Uterus (tissue), 4 donors: ENCODE results near the gene BMERB1. TPM values are rescaled to one million over a fixed set of nuclear protein-coding genes. Genes with fewer than 3 reads are reported as not detected.

Experiments used
- DNase-seq, 2 donors: peaks; one replicate each; pipeline ENCODE4 v3.0.0-alpha.2; 2019 to 2020
- H3K27ac ChIP-seq, 2 donors: fragments of 200-600 bp; sonication (generic); 1 replicate in 1 of 2; 2 replicates in 1 of 2; pipeline ENCODE4 v1.5.1; 2016 to 2018
- H3K27me3 ChIP-seq, 2 donors: fragments of 200-600 bp; sonication (generic); one replicate each; pipeline ENCODE4 v1.5.1; 2018 to 2019; ENCODE audit warnings: control low read depth in 1 of 2
- H3K36me3 ChIP-seq, 2 donors: fragments of 200-600 bp; sonication (generic); one replicate each; pipeline ENCODE4 v1.5.1; 2019; ENCODE audit warnings: control low read depth in 1 of 2
- H3K4me1 ChIP-seq, 2 donors: fragments of 200-600 bp; sonication (generic); one replicate each; pipeline ENCODE4 v1.5.1; 2018 to 2019; ENCODE audit warnings: control low read depth in 1 of 2
- H3K4me3 ChIP-seq, 2 donors: fragments of 200-600 bp; sonication (generic); 1 replicate in 1 of 2; 2 replicates in 1 of 2; pipeline ENCODE4 v1.5.1; 2018 to 2019; ENCODE audit warnings: mild to moderate bottlenecking in 1 of 2
- H3K9me3 ChIP-seq, 2 donors: fragments of 200-600 bp; sonication (generic); one replicate each; pipeline ENCODE4 v1.5.1; 2019; ENCODE audit warnings: control low read depth in 1 of 2
- POLR2A ChIP-seq, 2 donors: fragments of 450-650 bp; IDR thresholded peaks; one replicate each; pipeline ENCODE4 v1.6.1; 2016; ENCODE audit warnings: antibody characterized with exemption in 2 of 2, mild to moderate bottlenecking in 1 of 2, moderate library complexity in 1 of 2
- intact Hi-C: fragments of 100-400 bp; cut with DNase I; formaldehyde crosslinking; loops from one replicate; pipeline ENCODE4 v1.15.1; 2023; ENCODE audit warnings: low total_unique reads
- total RNA-seq, 4 donors: library from RNA; depleted of rRNA in 3 of 4; stranded (reverse); fragments of >200 nt in 3 of 4; gene quantifications; one replicate each; pipeline versions ENCODE4 v1.1.0 to v1.2.4, GENCODE V29; 2014 to 2023
- TF ChIP-seq, protein P1 (sequence below), 4 experiments: fragments of 200-600 bp in 2 of 4; fragments of 450-650 bp in 2 of 4; sonication (generic) in 2 of 4; IDR thresholded peaks; one replicate each; pipeline ENCODE4 v1.5.1; 2016 to 2019; ENCODE audit warnings: antibody characterized with exemption in 4 of 4, mild to moderate bottlenecking in 2 of 4, moderate library complexity in 1 of 4
- donor health status: DM: yes; HTN: yes; CAD: no.

BMERB1 gene
- total RNA-seq, 4 donors from 2014 or later: 12.8 to 98.9 (median 39.2) TPM

DNA sequence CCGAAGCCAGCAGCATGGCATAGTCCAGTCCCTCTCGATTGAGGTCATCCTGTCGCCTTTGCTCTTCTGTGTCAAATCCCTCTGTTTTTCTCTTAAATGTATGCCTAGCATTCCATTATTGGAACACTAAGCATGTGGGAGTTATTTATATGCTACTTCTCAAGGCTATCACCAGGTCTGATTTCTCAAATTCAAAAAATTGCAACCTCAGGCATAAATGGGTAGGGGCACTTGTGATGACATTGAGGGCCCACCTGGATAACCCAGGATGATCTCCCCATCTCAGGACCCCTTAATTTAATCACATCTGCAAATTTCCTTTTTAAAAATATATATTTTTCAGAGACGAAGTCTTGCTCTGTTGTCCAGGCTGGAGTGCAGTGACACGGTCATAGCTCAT is 95.7 kb downstream of the BMERB1 start:
- TF ChIP-seq, protein P1, sequence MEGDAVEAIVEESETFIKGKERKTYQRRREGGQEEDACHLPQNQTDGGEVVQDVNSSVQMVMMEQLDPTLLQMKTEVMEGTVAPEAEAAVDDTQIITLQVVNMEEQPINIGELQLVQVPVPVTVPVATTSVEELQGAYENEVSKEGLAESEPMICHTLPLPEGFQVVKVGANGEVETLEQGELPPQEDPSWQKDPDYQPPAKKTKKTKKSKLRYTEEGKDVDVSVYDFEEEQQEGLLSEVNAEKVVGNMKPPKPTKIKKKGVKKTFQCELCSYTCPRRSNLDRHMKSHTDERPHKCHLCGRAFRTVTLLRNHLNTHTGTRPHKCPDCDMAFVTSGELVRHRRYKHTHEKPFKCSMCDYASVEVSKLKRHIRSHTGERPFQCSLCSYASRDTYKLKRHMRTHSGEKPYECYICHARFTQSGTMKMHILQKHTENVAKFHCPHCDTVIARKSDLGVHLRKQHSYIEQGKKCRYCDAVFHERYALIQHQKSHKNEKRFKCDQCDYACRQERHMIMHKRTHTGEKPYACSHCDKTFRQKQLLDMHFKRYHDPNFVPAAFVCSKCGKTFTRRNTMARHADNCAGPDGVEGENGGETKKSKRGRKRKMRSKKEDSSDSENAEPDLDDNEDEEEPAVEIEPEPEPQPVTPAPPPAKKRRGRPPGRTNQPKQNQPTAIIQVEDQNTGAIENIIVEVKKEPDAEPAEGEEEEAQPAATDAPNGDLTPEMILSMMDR (IDR thresholded peaks at IDR 0.05): no peak
- no peak for TF ChIP-seq POLR2A (IDR thresholded peaks at IDR 0.05)
- H3K9me3 ChIP-seq: no peaks in the 10 kb centered on the region
- no peaks in the 10 kb centered on the region for H3K4me1 ChIP-seq
- intact Hi-C loops: no loop called here
- H3K27me3 ChIP-seq: no peaks in the 10 kb centered on the region
- no peak overlapping the region for H3K4me3 ChIP-seq
- no peaks in the 10 kb centered on the region for H3K36me3 ChIP-seq
- no peak overlapping the region for H3K27ac ChIP-seq
- DNase-seq: no peak

DNA sequence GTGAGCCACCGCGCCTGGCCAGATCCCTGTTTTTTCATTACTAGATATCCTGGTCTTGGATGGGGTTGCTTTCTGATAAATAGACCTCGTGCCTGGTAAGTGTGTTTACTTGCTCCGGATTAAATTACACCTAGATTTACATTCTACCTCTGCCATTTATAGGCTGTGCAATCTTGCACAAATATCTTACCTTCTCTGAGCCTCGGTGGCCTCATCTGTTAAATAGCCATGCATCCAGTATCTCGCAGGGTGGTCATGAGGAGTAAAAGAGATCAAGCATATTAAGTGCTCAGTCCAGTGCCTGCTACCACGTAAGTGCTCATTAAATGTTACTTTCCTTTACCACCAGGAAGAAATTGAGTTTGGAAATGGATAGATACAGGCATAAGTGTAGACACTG is 98.4 kb downstream of the BMERB1 start:
- H3K4me1 ChIP-seq: no peaks in the 10 kb centered on the region
- no peaks in the 10 kb centered on the region for H3K36me3 ChIP-seq
- no peaks in the 10 kb centered on the region for H3K9me3 ChIP-seq
- no peak for DNase-seq
- H3K27me3 ChIP-seq: no peaks in the 10 kb centered on the region
- intact Hi-C loops: no loop called here
- no peak overlapping the region for H3K27ac ChIP-seq
- no peak for TF ChIP-seq POLR2A (IDR thresholded peaks at IDR 0.05)
- TF ChIP-seq, protein P1 (IDR thresholded peaks at IDR 0.05): no peak
- H3K4me3 ChIP-seq: no peak overlapping the region

DNA sequence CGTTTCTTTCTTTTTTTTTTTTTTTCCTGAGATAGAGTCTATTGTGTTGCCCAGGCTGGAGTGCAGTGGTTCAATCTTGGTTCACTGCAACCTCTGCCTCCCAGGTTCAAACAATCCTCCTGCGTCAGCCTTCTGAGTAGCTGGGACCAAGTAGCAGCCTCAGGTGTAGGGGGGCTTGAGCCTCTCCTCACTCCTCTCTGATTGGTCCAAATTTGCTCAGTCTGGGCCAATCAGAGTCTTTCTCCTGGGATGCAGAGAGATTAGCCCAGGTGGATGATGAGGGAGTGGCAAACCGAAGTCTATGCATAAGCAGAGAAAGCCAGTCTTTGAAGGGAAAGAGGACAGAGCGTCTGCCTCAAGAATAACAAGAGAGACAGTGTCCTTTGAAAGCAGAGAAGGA is 99.0 kb downstream of the BMERB1 start:
- Histone ChIP-seq H3K9me3 (no peaks in the 10 kb centered on the region), H3K4me3 (no peak overlapping the region), H3K27ac (no peak overlapping the region), H3K36me3 (no peaks in the 10 kb centered on the region), H3K27me3 (no peaks in the 10 kb centered on the region), H3K4me1 (no peaks in the 10 kb centered on the region)
- no peak for TF ChIP-seq POLR2A (IDR thresholded peaks at IDR 0.05)
- TF ChIP-seq, protein P1 (IDR thresholded peaks at IDR 0.05): no peak
- DNase-seq: no peak
- intact Hi-C loops: no loop called here

DNA sequence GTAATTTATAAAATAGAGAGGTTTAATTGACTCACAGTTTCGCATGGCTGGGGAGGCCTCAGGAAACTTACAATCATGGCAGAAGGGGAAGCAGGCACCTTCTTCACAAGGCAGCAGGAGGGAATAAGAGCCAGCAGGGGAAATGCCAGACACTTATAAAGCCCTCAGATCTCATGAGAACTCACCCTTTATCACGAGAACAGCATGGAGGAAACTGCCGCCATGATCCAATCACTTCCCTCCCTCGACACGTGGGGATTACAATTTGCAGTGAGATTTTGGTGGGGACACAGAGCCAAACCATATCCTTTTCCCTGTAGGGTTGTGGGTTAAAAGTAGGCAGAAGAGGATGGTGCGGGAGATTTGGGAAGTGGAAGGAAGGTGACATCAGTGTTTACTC is 101.4 kb downstream of the BMERB1 start:
- Histone ChIP-seq H3K4me1 (no peaks in the 10 kb centered on the region), H3K36me3 (no peaks in the 10 kb centered on the region), H3K27me3 (no peaks in the 10 kb centered on the region), H3K27ac (no peak overlapping the region), H3K9me3 (no peaks in the 10 kb centered on the region), H3K4me3 (no peak overlapping the region)
- TF ChIP-seq, protein P1 (IDR thresholded peaks at IDR 0.05): no peak
- no peak for TF ChIP-seq POLR2A (IDR thresholded peaks at IDR 0.05)
- no peak for DNase-seq
- intact Hi-C loops: no loop called here

DNA sequence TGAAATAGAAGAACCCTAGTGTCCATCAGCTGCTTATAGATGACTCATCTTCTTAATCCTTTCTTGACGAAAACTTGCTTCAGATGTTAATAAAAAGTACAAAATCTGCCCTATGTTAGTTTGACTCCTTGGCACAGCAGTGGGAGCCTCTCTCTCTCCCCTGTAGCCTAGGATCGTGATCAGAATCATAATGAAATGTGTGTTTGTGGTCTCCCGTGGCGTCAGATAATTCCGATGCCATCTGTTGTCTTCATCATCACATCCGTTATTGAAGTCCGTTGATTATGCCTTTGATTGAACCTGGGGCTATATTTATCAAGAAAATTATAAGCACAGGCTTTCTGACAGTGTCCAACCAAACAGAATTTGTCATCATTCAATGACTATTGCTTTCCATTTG is 102.5 kb downstream of the BMERB1 start:
- TF ChIP-seq POLR2A (IDR thresholded peaks at IDR 0.05): no peak
- TF ChIP-seq, protein P1 (IDR thresholded peaks at IDR 0.05): no peak
- Histone ChIP-seq H3K27ac (no peak overlapping the region), H3K9me3 (no peaks in the 10 kb centered on the region), H3K4me1 (no peaks in the 10 kb centered on the region), H3K36me3 (no peaks in the 10 kb centered on the region), H3K4me3 (no peak overlapping the region), H3K27me3 (no peaks in the 10 kb centered on the region)
- intact Hi-C loops: no loop called here
- DNase-seq: no peak
